C4-2B (cell line): ENCODE results near the gene DDX42.
"Not testable (repeated sequence)": the region's sequence is repeated elsewhere in the genome, so short reads cannot be mapped to it uniquely, and the experiment has no call there.

Experiments used
- CTCF ChIP-seq: fragments of 450-650 bp; conservative IDR thresholded peaks from 2 replicates; pipeline ENCODE4 v1.5.1; 2017; ENCODE audit warnings: mild to moderate bottlenecking
- ZFX ChIP-seq: fragments of 450-650 bp; IDR thresholded peaks from 2 replicates; pipeline ENCODE4 v1.6.1; 2017

GRCh38 chr17:63856425-63856824 lies 82.5 kb downstream of the DDX42 start:
- not testable (repeated sequence) for TF ChIP-seq CTCF, ZFX
